ENCODE data around the gene COL20A1. TPM values are rescaled to one million over a fixed set of nuclear protein-coding genes. Genes with fewer than 3 reads are reported as not detected.

Gene COL20A1
- total RNA-seq, 1 experiment from 2014 or later: 0.23 TPM

- TF ChIP-seq SIN3A (IDR thresholded peaks at IDR 0.05; ENCODE audit: borderline replicate concordance, insufficient read depth, low read depth, low read length) (no peak), REST (IDR thresholded peaks at IDR 0.05; ENCODE audit: insufficient read depth in 1 of 2, low read depth in 2 of 2, low read length in 1 of 2) (no peak), TCF7L2 (IDR thresholded peaks at IDR 0.05; ENCODE audit: low read depth, low read length) (no peak), CTCF (IDR thresholded peaks at IDR 0.05) (no peak), POLR2AphosphoS5 (IDR thresholded peaks at IDR 0.05; ENCODE audit: low read depth, low read length) (no peak)
- DNase-seq (ENCODE audit: low read depth, low spot score) (no peak), ATAC-seq (no peak)
- Histone ChIP-seq H3K27me3 (ENCODE audit: control insufficient read depth, insufficient read depth, low read length) (0 out of 2 replicates have a peak, but pooled peaks cover 2% of the 10 kb centered on the region), H3K4me3 (ENCODE audit: low read depth in 2 of 2, low read length in 2 of 2) (no peak overlapping the region), H3K36me3 (ENCODE audit: control insufficient read depth, insufficient read depth, low read length) (no peaks in the 10 kb centered on the region), H3K9me3 (ENCODE audit: control insufficient read depth, insufficient read depth, low read depth, low read length) (peaks cover 7% of the 10 kb centered on the region; the same call in 1 of the 2 replicates), H3K27ac (ENCODE audit: low read length) (no peak overlapping the region), H3K4me1 (ENCODE audit: control insufficient read depth, insufficient read depth, low read length) (no peaks in the 10 kb centered on the region; the same call in 1 of the 2 replicates)
- CTCF ChIA-PET: interaction anchor here (0.6 to 0.8 kb wide), 2 partner anchors 17 to 910 kb away, joined by 3 to 6 read pairs; no protein-coding TSS in a partner anchor
- intact Hi-C loops (cut with micrococcal nuclease; ENCODE audit: unreplicated experiment): no loop called here
- BruUV-seq (replicated peaks): no TSS peak
- in situ Hi-C loops (cut with HindIII; ENCODE audit: low pct_unique_long_range_greater_than_20kb, low sequenced_read_pairs): loop anchor here (25.0 kb wide), 1 partner anchor 90 kb away; no protein-coding TSS in a partner anchor
- POLR2A ChIA-PET: interaction anchor here (0.6 kb wide), 1 partner anchor 9 kb away, joined by 6 read pairs; no protein-coding TSS in a partner anchor
Observed at GRCh38 chr20:63297371-63297781, 4.4 kb downstream of the COL20A1 start.

- BruUV-seq (replicated peaks): no TSS peak
- ChIA-PET CTCF (no interaction called here), POLR2A (no interaction called here)
- in situ Hi-C loops (cut with HindIII; ENCODE audit: low pct_unique_long_range_greater_than_20kb, low sequenced_read_pairs): loop anchor here (25.0 kb wide), 1 partner anchor 89 kb away; no protein-coding TSS in a partner anchor
- no peak overlapping the region for H3K27ac ChIP-seq (ENCODE audit: low read length)
- H3K9me3 ChIP-seq (ENCODE audit: control insufficient read depth, insufficient read depth, low read depth, low read length): peaks cover 7% of the 10 kb centered on the region; the same call in 1 of the 2 replicates
- 0 out of 2 replicates have a peak, but pooled peaks cover 2% of the 10 kb centered on the region for H3K27me3 ChIP-seq (ENCODE audit: control insufficient read depth, insufficient read depth, low read length)
- TF ChIP-seq CTCF (IDR thresholded peaks at IDR 0.05) (no peak), SIN3A (IDR thresholded peaks at IDR 0.05; ENCODE audit: borderline replicate concordance, insufficient read depth, low read depth, low read length) (no peak), TCF7L2 (IDR thresholded peaks at IDR 0.05; ENCODE audit: low read depth, low read length) (no peak), POLR2AphosphoS5 (IDR thresholded peaks at IDR 0.05; ENCODE audit: low read depth, low read length) (no peak), REST (IDR thresholded peaks at IDR 0.05; ENCODE audit: insufficient read depth in 1 of 2, low read depth in 2 of 2, low read length in 1 of 2) (no peak)
- no peak for DNase-seq (ENCODE audit: low read depth, low spot score)
- no peaks in the 10 kb centered on the region for H3K36me3 ChIP-seq (ENCODE audit: control insufficient read depth, insufficient read depth, low read length)
- no peaks in the 10 kb centered on the region; the same call in 1 of the 2 replicates for H3K4me1 ChIP-seq (ENCODE audit: control insufficient read depth, insufficient read depth, low read length)
- ATAC-seq: no peak
- no peak overlapping the region for H3K4me3 ChIP-seq (ENCODE audit: low read depth in 2 of 2, low read length in 2 of 2)
- intact Hi-C loops (cut with micrococcal nuclease; ENCODE audit: unreplicated experiment): no loop called here
Observed at GRCh38 chr20:63297796-63298572, 5.0 kb downstream of the COL20A1 start.
